HepG2 (cell line): ENCODE measurements around the gene PFN1. TPM values are rescaled to one million over a fixed set of nuclear protein-coding genes. Genes with fewer than 3 reads are reported as not detected.

Experiments
- CHCHD3 ChIP-seq: sonication (generic); formaldehyde crosslinking; IDR thresholded peaks from 2 replicates; pipeline ENCODE4 v1.8.0; 2022; ENCODE audit warnings: mild to moderate bottlenecking, missing genetic modification reagents, moderate library complexity
- DMAP1 ChIP-seq: IDR thresholded peaks from 2 replicates; pipeline ENCODE4 v1.6.1; 2016
- FOXC1 ChIP-seq: sonication (generic); formaldehyde crosslinking; IDR thresholded peaks from 2 replicates; pipeline ENCODE4 v1.8.0; 2022; ENCODE audit warnings: mild to moderate bottlenecking, missing genetic modification reagents, borderline replicate concordance
- FOXK2 ChIP-seq: fragments of 450-650 bp; IDR thresholded peaks from 2 replicates; pipeline ENCODE4 v1.6.1; 2016
- FOXP4 ChIP-seq: sonication (generic); formaldehyde crosslinking; IDR thresholded peaks from 2 replicates; pipeline ENCODE4 v1.4.0; 2020; ENCODE audit warnings: missing genetic modification reagents
- HNF4G ChIP-seq, 2 experiments: sonication (generic) in 1 of 2; formaldehyde crosslinking in 1 of 2; IDR thresholded peaks; 2 replicates each; pipeline versions ENCODE4 v1.4.0 to v1.6.1; 2011 to 2020; ENCODE audit warnings: borderline replicate concordance in 2 of 2, low read depth in 2 of 2, mild to moderate bottlenecking in 2 of 2, low read length in 1 of 2, missing genetic modification reagents in 1 of 2, moderate library complexity in 1 of 2
- HOXA9 ChIP-seq: sonication (generic); formaldehyde crosslinking; IDR thresholded peaks from 2 replicates; pipeline ENCODE4 v1.8.1; 2022; ENCODE audit warnings: missing genetic modification reagents, mild to moderate bottlenecking, moderate library complexity, borderline replicate concordance
- LBX2 ChIP-seq: sonication (generic); formaldehyde crosslinking; IDR thresholded peaks from 2 replicates; pipeline ENCODE4 v1.5.0; 2020; ENCODE audit warnings: missing genetic modification reagents, mild to moderate bottlenecking, borderline replicate concordance
- MYC ChIP-seq: sonication (generic); formaldehyde crosslinking; IDR thresholded peaks from 2 replicates; pipeline ENCODE4 v1.9.0; 2021; ENCODE audit warnings: missing genetic modification reagents, borderline replicate concordance
- NCOA1 ChIP-seq: sonication (generic); formaldehyde crosslinking; IDR thresholded peaks from 2 replicates; pipeline ENCODE4 v1.9.0; 2021; ENCODE audit warnings: missing genetic modification reagents
- STAT5B ChIP-seq: sonication (generic); formaldehyde crosslinking; IDR thresholded peaks from 2 replicates; pipeline ENCODE4 v1.4.0; 2020; ENCODE audit warnings: missing genetic modification reagents
- ZFP36 ChIP-seq: fragments of 150-350 bp; IDR thresholded peaks from 2 replicates; pipeline ENCODE4 v1.6.1; 2018; ENCODE audit warnings: borderline replicate concordance, low read length, low read depth; ENCODE audit not compliant: partially characterized antibody
- ZNF124 ChIP-seq: sonication (generic); formaldehyde crosslinking; IDR thresholded peaks from 2 replicates; pipeline ENCODE4 v1.4.0; 2020; ENCODE audit warnings: missing genetic modification reagents
- ZNF30 ChIP-seq: sonication (generic); formaldehyde crosslinking; IDR thresholded peaks from 2 replicates; pipeline ENCODE4 v1.5.0; 2020; ENCODE audit warnings: mild to moderate bottlenecking, missing genetic modification reagents
- ZNF337 ChIP-seq: sonication (generic); formaldehyde crosslinking; IDR thresholded peaks from 2 replicates; pipeline ENCODE4 v1.5.1; 2020; ENCODE audit warnings: missing genetic modification reagents, low read depth, mild to moderate bottlenecking, borderline replicate concordance
- ZNF33A ChIP-seq: sonication (generic); formaldehyde crosslinking; IDR thresholded peaks from 2 replicates; pipeline ENCODE4 v1.5.1; 2020; ENCODE audit warnings: missing genetic modification reagents, mild to moderate bottlenecking, moderate library complexity, borderline replicate concordance
- ZNF34 ChIP-seq: sonication (generic); formaldehyde crosslinking; IDR thresholded peaks from 2 replicates; pipeline ENCODE4 v1.4.0; 2020; ENCODE audit warnings: mild to moderate bottlenecking, missing genetic modification reagents, borderline replicate concordance
- ZNF512B ChIP-seq: sonication (generic); formaldehyde crosslinking; IDR thresholded peaks from 2 replicates; pipeline ENCODE4 v1.5.1; 2020; ENCODE audit warnings: missing genetic modification reagents, mild to moderate bottlenecking, borderline replicate concordance
- ZNF562 ChIP-seq: sonication (generic); formaldehyde crosslinking; IDR thresholded peaks from 2 replicates; pipeline ENCODE4 v1.8.0; 2022; ENCODE audit warnings: missing genetic modification reagents, borderline replicate concordance
- ZNF879 ChIP-seq: sonication (generic); formaldehyde crosslinking; IDR thresholded peaks from 2 replicates; pipeline ENCODE4 v1.8.1; 2023; ENCODE audit warnings: missing genetic modification reagents
- polyA plus RNA-seq, 8 experiments: library from polyadenylated mRNA; depleted of rRNA in 3 of 8; stranded (reverse) in 7 of 8; unstranded in 1 of 8; fragments of >200 nt; fragmentation: Illumina TruSeq in 4 of 8; extraction: Trizol in 4 of 8; gene quantifications; 2 replicates each; pipeline versions ENCODE4 v1.2.1 to v1.2.3, GENCODE V29; 2011 to 2016; ENCODE audit warnings: low read depth in 4 of 8, missing spikeins in 1 of 8, mixed read lengths in 1 of 8; ENCODE audit not compliant: insufficient read depth in 1 of 8
- total RNA-seq, 5 experiments: library from RNA; depleted of rRNA; stranded (reverse); fragments of >200 nt; fragmentation: Illumina TruSeq; extraction: Trizol; gene quantifications; 2 replicates each; pipeline ENCODE4 v1.2.3, GENCODE V29; 2016; ENCODE audit warnings: low read depth in 1 of 5
- TF ChIP-seq, protein P1 (sequence below): sonication (generic); formaldehyde crosslinking; IDR thresholded peaks from 2 replicates; pipeline ENCODE4 v1.4.0; 2020; ENCODE audit warnings: mild to moderate bottlenecking, missing genetic modification reagents

PFN1 gene
- total and polyA plus RNA-seq, 2 of the 13 experiments (the other 11 are each of a cell fraction or from before 2014, with no cell fraction given): 494 to 613 TPM

- 0 out of 2 replicates have a peak, but pooled peaks have one; percentile 49 for TF ChIP-seq ZNF337 (CRISPR knock-in tag)
- 0 out of 2 replicates have a peak, but pooled peaks have one; percentile 37 for TF ChIP-seq ZNF879 (CRISPR knock-in tag)
- peak; percentile 76 for TF ChIP-seq MYC (CRISPR knock-in tag)
- no peak for TF ChIP-seq ZFP36
- no peak for TF ChIP-seq STAT5B (CRISPR knock-in tag)
- TF ChIP-seq FOXK2: no peak
- no peak for TF ChIP-seq ZNF34 (CRISPR knock-in tag)
- TF ChIP-seq LBX2: no peak; the same call in 1 of the 2 replicates
- no peak; the same call in 1 of the 2 replicates for TF ChIP-seq FOXP4 (CRISPR knock-in tag)
- TF ChIP-seq ZNF124 (CRISPR knock-in tag): 0 out of 2 replicates have a peak, but pooled peaks have one; percentile 26
- TF ChIP-seq, protein P1, sequence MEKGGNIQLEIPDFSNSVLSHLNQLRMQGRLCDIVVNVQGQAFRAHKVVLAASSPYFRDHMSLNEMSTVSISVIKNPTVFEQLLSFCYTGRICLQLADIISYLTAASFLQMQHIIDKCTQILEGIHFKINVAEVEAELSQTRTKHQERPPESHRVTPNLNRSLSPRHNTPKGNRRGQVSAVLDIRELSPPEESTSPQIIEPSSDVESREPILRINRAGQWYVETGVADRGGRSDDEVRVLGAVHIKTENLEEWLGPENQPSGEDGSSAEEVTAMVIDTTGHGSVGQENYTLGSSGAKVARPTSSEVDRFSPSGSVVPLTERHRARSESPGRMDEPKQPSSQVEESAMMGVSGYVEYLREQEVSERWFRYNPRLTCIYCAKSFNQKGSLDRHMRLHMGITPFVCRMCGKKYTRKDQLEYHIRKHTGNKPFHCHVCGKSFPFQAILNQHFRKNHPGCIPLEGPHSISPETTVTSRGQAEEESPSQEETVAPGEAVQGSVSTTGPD: no peak
- TF ChIP-seq ZNF33A (CRISPR knock-in tag): no peak
- no peak for TF ChIP-seq NCOA1 (CRISPR knock-in tag)
- TF ChIP-seq CHCHD3 (CRISPR knock-in tag): no peak; the same call in 1 of the 2 replicates
- no peak for TF ChIP-seq ZNF512B (CRISPR knock-in tag)
- no peak for TF ChIP-seq ZNF30 (CRISPR knock-in tag)
- no peak for TF ChIP-seq ZNF562 (CRISPR knock-in tag)
- 0 out of 2 replicates have a peak, but pooled peaks have one; percentile 60 for TF ChIP-seq HOXA9 (CRISPR knock-in tag)
- TF ChIP-seq DMAP1 (CRISPR knock-in tag): peak; percentile 35; the same call in 1 of the 2 replicates
- 0 out of 2 replicates have a peak, but pooled peaks have one; percentile 15 for TF ChIP-seq HNF4G (IDR thresholded peaks at IDR 0.05; ENCODE audit: borderline replicate concordance, low read depth, low read length)
- TF ChIP-seq HNF4G (CRISPR knock-in tag; IDR thresholded peaks at IDR 0.05; ENCODE audit: borderline replicate concordance, low read depth): peak; percentile 54; the same call in 1 of the 2 replicates
- TF ChIP-seq FOXC1 (CRISPR knock-in tag): peak; percentile 48
Observed at GRCh38 chr17:4986951-4987766, 38.8 kb upstream of the PFN1 start, which contains the start of gene CAMTA2 (continued).
